HG03139 (cell line): ENCODE data around the gene SEMA5A.

Experiments used
- ATAC-seq: cut with Tn5 transposase; IDR thresholded peaks from one replicate; pipeline ENCODE4 v1.9.1; 2021; ENCODE audit not compliant: unreplicated experiment

The SEMA5A gene

GRCh38 chr5:9340085-9340484, 205.8 kb downstream of the SEMA5A start:
- ATAC-seq: no peak

- no peak for ATAC-seq
These were observed 206.6 kb downstream of the SEMA5A start for GRCh38 chr5:9339206-9339818.

GRCh38 chr5:9338796-9339195, 207.1 kb downstream of the SEMA5A start:
- ATAC-seq: no peak

GRCh38 chr5:9337928-9338595, 207.8 kb downstream of the SEMA5A start:
- no peak for ATAC-seq

GRCh38 chr5:9335754-9336495, 209.9 kb downstream of the SEMA5A start:
- ATAC-seq: no peak

DNA sequence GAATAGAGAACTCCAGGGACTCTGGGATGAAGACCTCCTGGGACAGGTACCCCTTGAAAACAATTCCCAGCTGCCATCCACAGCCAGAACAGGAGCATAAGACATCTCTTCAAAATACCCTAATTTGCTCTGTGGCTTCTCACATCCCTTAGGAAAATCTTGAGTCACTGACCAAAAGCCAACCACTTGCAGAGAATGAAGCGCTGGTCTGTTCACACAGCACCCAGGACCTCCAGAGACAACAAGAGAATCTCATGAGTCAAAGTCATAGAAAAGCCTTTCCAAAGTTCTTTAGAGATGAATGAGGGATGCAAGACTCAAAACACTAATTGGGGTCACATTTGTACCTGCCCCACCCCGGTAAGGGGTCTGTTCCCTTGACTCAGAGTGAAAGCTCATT, 210.6 kb downstream of the SEMA5A start:
- no peak for ATAC-seq

GRCh38 chr5:9332026-9332425, 213.8 kb downstream of the SEMA5A start:
- ATAC-seq: no peak

DNA sequence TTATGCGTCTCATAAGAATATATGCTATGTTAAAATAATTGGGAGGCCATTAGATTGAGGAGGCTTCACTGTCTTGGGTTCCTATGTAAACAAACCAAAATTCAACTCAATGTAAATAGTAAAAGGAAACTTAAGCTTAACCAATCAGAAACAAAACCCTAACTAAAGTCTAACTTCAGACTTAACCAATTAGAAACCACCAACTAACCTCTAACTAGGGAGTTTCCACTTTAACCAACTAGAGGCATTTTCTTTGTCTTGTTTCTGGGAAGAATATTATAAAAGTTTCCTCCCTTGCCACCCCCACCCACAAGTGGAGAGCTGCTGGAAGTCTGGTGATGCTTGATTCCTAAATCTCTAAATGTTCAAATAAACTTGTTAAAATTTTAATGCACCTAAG, 214.5 kb downstream of the SEMA5A start:
- no peak for ATAC-seq

- ATAC-seq: no peak
These were observed 216.8 kb downstream of the SEMA5A start for GRCh38 chr5:9329125-9329524.

GRCh38 chr5:9325549-9325948, 220.3 kb downstream of the SEMA5A start:
- ATAC-seq: no peak

- no peak for ATAC-seq
These were observed 221.4 kb downstream of the SEMA5A start for GRCh38 chr5:9324348-9325077.

DNA sequence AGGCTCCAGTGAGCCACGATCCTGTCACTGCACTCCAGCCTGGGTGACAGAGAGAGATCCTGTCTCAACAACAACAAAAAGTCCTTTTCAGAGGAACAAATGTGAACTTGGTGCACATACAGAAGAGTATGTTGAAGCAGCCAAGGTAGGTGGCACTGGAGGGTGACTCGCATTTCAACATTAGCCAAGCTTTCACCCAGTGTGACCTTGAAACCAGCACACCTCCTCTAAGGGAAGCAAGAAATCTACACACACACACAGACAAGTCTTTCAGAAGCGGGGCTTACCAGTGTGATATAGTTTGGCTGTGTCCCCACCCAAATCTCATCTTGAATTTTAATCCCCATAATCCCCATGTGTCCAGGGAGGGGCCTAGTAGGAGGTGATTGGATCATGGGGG, 225.2 kb downstream of the SEMA5A start:
- ATAC-seq: no peak

GRCh38 chr5:9318031-9318430, 227.8 kb downstream of the SEMA5A start:
- no peak for ATAC-seq

- ATAC-seq: no peak
These were observed 229.1 kb downstream of the SEMA5A start for GRCh38 chr5:9316733-9317132.

DNA sequence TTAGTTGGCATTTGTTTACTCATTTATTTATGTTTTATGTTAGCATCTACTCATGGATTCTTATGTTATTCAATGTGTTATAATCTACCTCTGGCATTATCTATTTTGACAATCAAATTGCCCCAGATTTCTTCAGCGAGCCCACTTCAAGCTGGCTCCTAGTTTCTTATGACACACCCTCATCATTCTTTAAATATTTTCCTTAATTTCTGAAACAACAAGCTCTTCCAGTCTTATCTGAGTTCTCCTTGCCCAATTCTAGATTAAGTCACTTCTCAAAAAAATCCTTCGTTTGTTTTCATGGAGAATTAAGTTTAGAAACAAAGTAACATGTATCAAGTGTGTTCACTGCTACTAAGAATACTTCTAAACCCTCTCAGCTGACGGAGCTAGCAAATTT, 229.8 kb downstream of the SEMA5A start:
- ATAC-seq: no peak

GRCh38 chr5:9314558-9314957, 231.3 kb downstream of the SEMA5A start:
- no peak for ATAC-seq

GRCh38 chr5:9313751-9314150, 232.1 kb downstream of the SEMA5A start:
- no peak for ATAC-seq

DNA sequence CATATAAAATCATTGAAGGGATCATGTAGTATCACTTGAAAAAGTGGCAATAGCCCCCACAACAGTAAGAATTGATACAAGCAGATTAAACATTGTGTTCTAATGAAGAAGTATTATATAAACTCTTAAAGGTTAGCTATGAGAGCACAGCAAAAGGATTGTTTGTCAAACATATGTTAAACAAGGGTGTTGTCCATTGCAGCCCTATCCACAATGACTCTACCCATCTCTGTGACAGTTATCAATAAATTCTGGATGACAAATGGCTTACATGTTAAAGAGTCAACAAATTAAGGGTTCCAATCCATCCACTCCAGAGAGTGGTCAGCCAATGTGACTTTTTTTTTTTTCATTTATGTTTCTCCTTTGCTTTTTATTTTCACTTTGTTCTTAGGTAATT, 238.7 kb downstream of the SEMA5A start:
- no peak for ATAC-seq

GRCh38 chr5:9302218-9302617, 243.7 kb downstream of the SEMA5A start:
- ATAC-seq: no peak

- ATAC-seq: no peak
These were observed 244.7 kb downstream of the SEMA5A start for GRCh38 chr5:9301200-9301599.

GRCh38 chr5:9297134-9297533, 248.7 kb downstream of the SEMA5A start:
- no peak for ATAC-seq

GRCh38 chr5:9295466-9295801, 250.4 kb downstream of the SEMA5A start:
- ATAC-seq: no peak
